Measurements from ENCODE around the gene ENTPD8.

Gene ENTPD8

GRCh38 chr9:137394866-137395665 lies 46.1 kb downstream of the ENTPD8 start:
- TF ChIP-seq, protein P1, sequence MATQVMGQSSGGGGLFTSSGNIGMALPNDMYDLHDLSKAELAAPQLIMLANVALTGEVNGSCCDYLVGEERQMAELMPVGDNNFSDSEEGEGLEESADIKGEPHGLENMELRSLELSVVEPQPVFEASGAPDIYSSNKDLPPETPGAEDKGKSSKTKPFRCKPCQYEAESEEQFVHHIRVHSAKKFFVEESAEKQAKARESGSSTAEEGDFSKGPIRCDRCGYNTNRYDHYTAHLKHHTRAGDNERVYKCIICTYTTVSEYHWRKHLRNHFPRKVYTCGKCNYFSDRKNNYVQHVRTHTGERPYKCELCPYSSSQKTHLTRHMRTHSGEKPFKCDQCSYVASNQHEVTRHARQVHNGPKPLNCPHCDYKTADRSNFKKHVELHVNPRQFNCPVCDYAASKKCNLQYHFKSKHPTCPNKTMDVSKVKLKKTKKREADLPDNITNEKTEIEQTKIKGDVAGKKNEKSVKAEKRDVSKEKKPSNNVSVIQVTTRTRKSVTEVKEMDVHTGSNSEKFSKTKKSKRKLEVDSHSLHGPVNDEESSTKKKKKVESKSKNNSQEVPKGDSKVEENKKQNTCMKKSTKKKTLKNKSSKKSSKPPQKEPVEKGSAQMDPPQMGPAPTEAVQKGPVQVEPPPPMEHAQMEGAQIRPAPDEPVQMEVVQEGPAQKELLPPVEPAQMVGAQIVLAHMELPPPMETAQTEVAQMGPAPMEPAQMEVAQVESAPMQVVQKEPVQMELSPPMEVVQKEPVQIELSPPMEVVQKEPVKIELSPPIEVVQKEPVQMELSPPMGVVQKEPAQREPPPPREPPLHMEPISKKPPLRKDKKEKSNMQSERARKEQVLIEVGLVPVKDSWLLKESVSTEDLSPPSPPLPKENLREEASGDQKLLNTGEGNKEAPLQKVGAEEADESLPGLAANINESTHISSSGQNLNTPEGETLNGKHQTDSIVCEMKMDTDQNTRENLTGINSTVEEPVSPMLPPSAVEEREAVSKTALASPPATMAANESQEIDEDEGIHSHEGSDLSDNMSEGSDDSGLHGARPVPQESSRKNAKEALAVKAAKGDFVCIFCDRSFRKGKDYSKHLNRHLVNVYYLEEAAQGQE (IDR thresholded peaks at IDR 0.05; ENCODE audit: low read depth): no peak
- no peak for TF ChIP-seq TAF1 (IDR thresholded peaks at IDR 0.05; ENCODE audit: low read depth)
- TF ChIP-seq TEAD4 (IDR thresholded peaks at IDR 0.05): no peak
- no peak for TF ChIP-seq EP300 (IDR thresholded peaks at IDR 0.05; ENCODE audit: borderline replicate concordance)
- no peak for TF ChIP-seq CREB1 (IDR thresholded peaks at IDR 0.05; ENCODE audit: low read depth)
- no peak for TF ChIP-seq TCF12 (IDR thresholded peaks at IDR 0.05; ENCODE audit: low read depth)
- no peak for TF ChIP-seq NFIC (IDR thresholded peaks at IDR 0.05)
- TF ChIP-seq MAX (IDR thresholded peaks at IDR 0.05): no peak
- TF ChIP-seq CEBPB (IDR thresholded peaks at IDR 0.05): no peak
- TF ChIP-seq ZBTB7A (IDR thresholded peaks at IDR 0.05; ENCODE audit: low read depth): no peak
- no peak for TF ChIP-seq YY1 (IDR thresholded peaks at IDR 0.05; ENCODE audit: low read depth)

GRCh38 chr9:137393176-137394150 lies 47.7 kb downstream of the ENTPD8 start:
- TF ChIP-seq, protein P1 (IDR thresholded peaks at IDR 0.05; ENCODE audit: low read depth): no peak
- TF ChIP-seq MAX (IDR thresholded peaks at IDR 0.05) (no peak), CEBPB (IDR thresholded peaks at IDR 0.05) (no peak), EGR1 (IDR thresholded peaks at IDR 0.05) (no peak), RAD21 (IDR thresholded peaks at IDR 0.05; ENCODE audit: low read depth) (no peak), TCF12 (IDR thresholded peaks at IDR 0.05; ENCODE audit: low read depth) (no peak), TEAD4 (IDR thresholded peaks at IDR 0.05) (no peak), YY1 (IDR thresholded peaks at IDR 0.05; ENCODE audit: low read depth) (no peak)

DNA sequence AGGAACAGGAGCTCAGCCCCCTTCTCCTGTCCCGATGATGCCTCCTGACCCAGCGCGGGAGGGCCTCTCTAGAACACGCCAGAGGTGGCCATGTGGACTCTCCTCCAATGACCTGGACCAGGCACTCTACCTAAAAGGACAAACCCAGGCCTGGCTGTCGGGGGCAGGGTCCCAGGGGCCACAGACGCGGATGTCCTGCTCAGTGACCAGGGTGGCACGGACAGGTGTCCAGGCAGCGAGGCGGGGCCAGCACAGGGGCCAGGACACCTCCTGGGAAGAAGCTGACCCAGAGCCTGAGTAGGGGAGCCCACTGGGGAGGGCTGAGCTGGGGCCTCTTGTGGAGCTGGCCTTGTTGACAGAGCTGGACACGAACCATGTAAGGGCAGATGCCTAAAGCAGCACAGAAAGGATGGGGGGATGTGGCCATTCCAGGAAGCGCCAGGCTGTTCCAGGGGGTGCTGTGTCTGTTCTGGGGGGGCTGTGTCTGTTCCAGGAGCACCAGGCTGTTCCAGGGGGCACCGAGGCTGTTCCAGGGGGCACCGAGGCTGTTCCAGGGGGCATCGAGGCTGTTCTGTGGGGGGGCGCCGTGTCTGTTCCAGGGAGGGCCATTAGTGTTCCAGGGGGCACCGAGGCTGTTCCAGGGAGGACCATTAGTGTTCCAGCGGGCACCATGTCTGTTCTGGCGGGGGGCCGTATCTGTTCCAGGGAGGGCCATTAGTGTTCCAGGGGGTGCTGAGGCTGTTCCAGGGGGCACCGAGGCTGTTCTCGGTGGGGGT lies 48.7 kb downstream of the ENTPD8 start:
- TF ChIP-seq TCF12 (IDR thresholded peaks at IDR 0.05; ENCODE audit: low read depth) (no peak), ZBTB7A (IDR thresholded peaks at IDR 0.05; ENCODE audit: low read depth) (no peak), TEAD4 (IDR thresholded peaks at IDR 0.05) (no peak), CREB1 (IDR thresholded peaks at IDR 0.05; ENCODE audit: low read depth) (no peak), NFIC (IDR thresholded peaks at IDR 0.05) (no peak), RAD21 (IDR thresholded peaks at IDR 0.05; ENCODE audit: low read depth) (no peak), FOXM1 (IDR thresholded peaks at IDR 0.05; ENCODE audit: borderline replicate concordance, low read depth) (no peak), CEBPB (IDR thresholded peaks at IDR 0.05) (no peak), EGR1 (IDR thresholded peaks at IDR 0.05) (no peak), EP300 (IDR thresholded peaks at IDR 0.05; ENCODE audit: borderline replicate concordance) (no peak), MAX (IDR thresholded peaks at IDR 0.05) (no peak)
- TF ChIP-seq, protein P2, sequence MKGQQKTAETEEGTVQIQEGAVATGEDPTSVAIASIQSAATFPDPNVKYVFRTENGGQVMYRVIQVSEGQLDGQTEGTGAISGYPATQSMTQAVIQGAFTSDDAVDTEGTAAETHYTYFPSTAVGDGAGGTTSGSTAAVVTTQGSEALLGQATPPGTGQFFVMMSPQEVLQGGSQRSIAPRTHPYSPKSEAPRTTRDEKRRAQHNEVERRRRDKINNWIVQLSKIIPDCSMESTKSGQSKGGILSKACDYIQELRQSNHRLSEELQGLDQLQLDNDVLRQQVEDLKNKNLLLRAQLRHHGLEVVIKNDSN (IDR thresholded peaks at IDR 0.05): no peak
- TF ChIP-seq, protein P1 (IDR thresholded peaks at IDR 0.05; ENCODE audit: low read depth): no peak

Data from Ishikawa (cell line).